ENCODE data around the gene ITGA7. TPM values are rescaled to one million over a fixed set of nuclear protein-coding genes. Genes with fewer than 3 reads are reported as not detected.

Gene ITGA7
- 100 to 1,000 TPM in 2 of 4 donors, 10 to 100 TPM in 2; 69.7 to 206 (median 92.0) TPM for total RNA-seq

GRCh38 chr12:55707841-55708694, at the start of gene ITGA7:
Gene ITGA7, minus strand, starts transcription at chr12:55707904. Its CDS starts 222 bp downstream, at chr12:55707682.
- TF ChIP-seq POLR2A (IDR thresholded peaks at IDR 0.05) = peak; percentile 32 to 40
- TF ChIP-seq CTCF (IDR thresholded peaks at IDR 0.05 in 4 of 5, conservative IDR thresholded peaks at IDR 0.05 in 1 of 5) = no peak
- H3K4me1 ChIP-seq = peaks cover 73 to 83% of the 10 kb centered on the region in 2 donors
- peak within 1 kb of the TSS; percentile 87 to 96 (median 92) for H3K27ac ChIP-seq
- no peaks in the 10 kb centered on the region for H3K9me3 ChIP-seq
- intact Hi-C loops (cut with DNase I; ENCODE audit: low total_unique reads) (loop anchor here (10.0 kb wide), 1 partner anchor 1423 kb away; the partner anchor contains the start of genes CBX5 and HNRNPA1), in situ Hi-C loops (cut with MboI; ENCODE audit: low sequenced_read_pairs in 4 of 4) (loop anchor here in 1 of 4 donors (25.0 kb wide), 1 partner anchor 1721 kb away; the partner anchor contains the start of gene HOXC10)
- no peaks in the 10 kb centered on the region for H3K36me3 ChIP-seq
- peak within 1 kb of the TSS; percentile 59 to 79 (median 68) for H3K4me3 ChIP-seq
- ATAC-seq (peak in 1 of 2 donors; percentile 8), DNase-seq (peak; percentile 64 to 78)
- H3K27me3 ChIP-seq = no peaks in the 10 kb centered on the region

- Histone ChIP-seq H3K4me3 (no peak overlapping the region), H3K36me3 (peaks cover 2 to 73% of the 10 kb centered on the region in 2 donors), H3K4me1 (no peaks in the 10 kb centered on the region), H3K27me3 (no peaks in the 10 kb centered on the region), H3K27ac (no peak overlapping the region), H3K9me3 (no peaks in the 10 kb centered on the region)
- intact Hi-C loops (cut with DNase I; ENCODE audit: low total_unique reads) = no loop called here
- in situ Hi-C loops (cut with MboI; ENCODE audit: low sequenced_read_pairs in 4 of 4) = no loop called here
- no peak for ATAC-seq
- TF ChIP-seq POLR2A (IDR thresholded peaks at IDR 0.05) (no peak), CTCF (IDR thresholded peaks at IDR 0.05 in 4 of 5, conservative IDR thresholded peaks at IDR 0.05 in 1 of 5) (no peak)
- DNase-seq = no peak
Measured at GRCh38 chr12:55755246-55755645, 47.5 kb upstream of the ITGA7 start.

- ATAC-seq = no peak
- intact Hi-C loops (cut with DNase I; ENCODE audit: low total_unique reads) (no loop called here), in situ Hi-C loops (cut with MboI; ENCODE audit: low sequenced_read_pairs in 4 of 4) (no loop called here)
- Histone ChIP-seq H3K9me3 (no peaks in the 10 kb centered on the region), H3K27me3 (peaks cover 0 to 4% (median 0%) of the 10 kb centered on the region in 3 donors), H3K27ac (no peak overlapping the region), H3K4me1 (peaks cover 7 to 14% of the 10 kb centered on the region in 2 donors), H3K4me3 (no peak overlapping the region), H3K36me3 (peaks cover 0 to 24% of the 10 kb centered on the region in 2 donors)
- TF ChIP-seq POLR2A (IDR thresholded peaks at IDR 0.05) (no peak), CTCF (IDR thresholded peaks at IDR 0.05 in 4 of 5, conservative IDR thresholded peaks at IDR 0.05 in 1 of 5) (no peak)
- no peak for DNase-seq
Measured at GRCh38 chr12:55748230-55748993, 40.7 kb upstream of the ITGA7 start.

GRCh38 chr12:55746913-55747231, 39.2 kb upstream of the ITGA7 start:
- intact Hi-C loops (cut with DNase I; ENCODE audit: low total_unique reads) (no loop called here), in situ Hi-C loops (cut with MboI; ENCODE audit: low sequenced_read_pairs in 4 of 4) (no loop called here)
- H3K27ac ChIP-seq = no peak overlapping the region
- DNase-seq = no peak
- peaks cover 7 to 15% of the 10 kb centered on the region in 2 donors for H3K4me1 ChIP-seq
- H3K4me3 ChIP-seq = no peak overlapping the region
- H3K27me3 ChIP-seq = peaks cover 0 to 4% (median 0%) of the 10 kb centered on the region in 3 donors
- H3K36me3 ChIP-seq = peaks cover 0 to 8% of the 10 kb centered on the region in 2 donors
- no peaks in the 10 kb centered on the region for H3K9me3 ChIP-seq
- ATAC-seq = no peak
- TF ChIP-seq CTCF (IDR thresholded peaks at IDR 0.05 in 4 of 5, conservative IDR thresholded peaks at IDR 0.05 in 1 of 5) = no peak
